GM12878 (cell line): Measurements from ENCODE around the gene ZNF576. TPM values are rescaled to one million over a fixed set of nuclear protein-coding genes. Genes with fewer than 3 reads are reported as not detected.

Source experiments
- ASH2L ChIP-seq: fragments of 300-600, 200-600 bp; sonication (generic); IDR thresholded peaks from 2 replicates; pipeline ENCODE4 v1.6.1; 2017; ENCODE audit warnings: low read depth, mild to moderate bottlenecking, borderline replicate concordance
- ATF3 ChIP-seq: IDR thresholded peaks from 2 replicates; pipeline ENCODE4 v1.6.1; 2011; ENCODE audit warnings: low read depth, mild to moderate bottlenecking, low read length, moderate library complexity, borderline replicate concordance; ENCODE audit errors: extremely low read depth
- BACH1 ChIP-seq: fragments of 450-650 bp; IDR thresholded peaks from 2 replicates; pipeline ENCODE4 v1.6.1; 2017; ENCODE audit warnings: mild to moderate bottlenecking, borderline replicate concordance
- CHD2 ChIP-seq: IDR thresholded peaks from 2 replicates; pipeline ENCODE4 v1.6.1; 2011; ENCODE audit warnings: low read depth, low read length, improper control_type of control experiment, borderline replicate concordance
- CHD4 ChIP-seq: fragments of 200-600 bp; sonication (generic); IDR thresholded peaks from 2 replicates; pipeline ENCODE4 v1.6.1; 2016; ENCODE audit warnings: mild to moderate bottlenecking
- E4F1 ChIP-seq: fragments of 450-650 bp; IDR thresholded peaks from 2 replicates; pipeline ENCODE4 v1.6.1; 2018; ENCODE audit warnings: borderline replicate concordance, mild to moderate bottlenecking; ENCODE audit not compliant: partially characterized antibody
- EGR1 ChIP-seq, 2 experiments: IDR thresholded peaks; 1 replicate in 1 of 2; 2 replicates in 1 of 2; pipeline ENCODE4 v1.6.1; 2011 to 2012; ENCODE audit warnings: low read depth in 2 of 2, low read length in 2 of 2, borderline replicate concordance in 1 of 2, mild to moderate bottlenecking in 1 of 2, moderate library complexity in 1 of 2
- IKZF1 ChIP-seq: fragments of 450-650 bp; conservative IDR thresholded peaks from 2 replicates; pipeline ENCODE4 v1.6.1; 2017; ENCODE audit warnings: antibody characterized with exemption, mild to moderate bottlenecking
- JUND ChIP-seq: IDR thresholded peaks from 2 replicates; pipeline ENCODE4 v1.6.1; 2012; ENCODE audit warnings: low read depth, mild to moderate bottlenecking, low read length, improper control_type of control experiment, moderate library complexity
- MEF2A ChIP-seq: IDR thresholded peaks from 2 replicates; pipeline ENCODE4 v1.6.1; 2011; ENCODE audit warnings: low read depth, mild to moderate bottlenecking, low read length, moderate library complexity; ENCODE audit not compliant: insufficient read depth
- MEF2B ChIP-seq: fragments of 450-650 bp; IDR thresholded peaks from 2 replicates; pipeline ENCODE4 v1.6.1; 2018; ENCODE audit warnings: mild to moderate bottlenecking, moderate library complexity; ENCODE audit not compliant: partially characterized antibody, poor library complexity, severe bottlenecking
- NBN ChIP-seq: fragments of 450-650 bp; IDR thresholded peaks from 2 replicates; pipeline ENCODE4 v1.6.1; 2016
- POU2F2 ChIP-seq: IDR thresholded peaks from 3 replicates; pipeline ENCODE4 v1.6.1; 2011; ENCODE audit warnings: low read depth, mild to moderate bottlenecking, low read length, borderline replicate concordance
- REST ChIP-seq: IDR thresholded peaks from 2 replicates; pipeline ENCODE4 v1.6.1; 2012; ENCODE audit warnings: mild to moderate bottlenecking, low read depth, low read length
- SREBF2 ChIP-seq: IDR thresholded peaks from 2 replicates; pipeline ENCODE4 v1.6.1; 2012; ENCODE audit warnings: mild to moderate bottlenecking, low read length
- TCF12 ChIP-seq: IDR thresholded peaks from 2 replicates; pipeline ENCODE4 v1.6.1; 2011; ENCODE audit warnings: low read depth, mild to moderate bottlenecking, low read length
- ZNF217 ChIP-seq: fragments of 450-650 bp; IDR thresholded peaks from 2 replicates; pipeline ENCODE4 v1.6.1; 2017; ENCODE audit warnings: antibody characterized with exemption, mild to moderate bottlenecking
- polyA plus RNA-seq, 11 experiments: library from polyadenylated mRNA; depleted of rRNA in 4 of 11; unstranded in 6 of 11; stranded (reverse) in 5 of 11; fragments of >200 nt; fragmentation: Nextera tagmentation in 4 of 11; fragmentation: Illumina TruSeq in 1 of 11; extraction: Ambion mirVana in 4 of 11; extraction: Trizol in 1 of 11; gene quantifications; 1 replicate in 1 of 11; 2 replicates in 10 of 11; pipeline versions ENCODE4 v1.2.1 to v1.2.3, GENCODE V29; 2011 to 2016; ENCODE audit warnings: inconsistent platforms in 2 of 11, missing spikeins in 2 of 11, low read depth in 1 of 11
- total RNA-seq, 4 experiments: library from RNA; depleted of rRNA in 3 of 4; stranded (reverse); fragments of >200 nt in 3 of 4; fragmentation: Illumina TruSeq in 1 of 4; extraction: Trizol in 1 of 4; gene quantifications; 2 replicates each; pipeline versions ENCODE4 v1.2.1 to v1.2.3, GENCODE V29; 2013 to 2021
- TF ChIP-seq, protein P1 (sequence below): fragments of 450-650 bp; formaldehyde crosslinking; IDR thresholded peaks from 2 replicates; pipeline ENCODE4 v1.4.0; 2022; ENCODE audit warnings: mild to moderate bottlenecking, moderate library complexity
- TF ChIP-seq, protein P2 (sequence below): IDR thresholded peaks from 2 replicates; pipeline ENCODE4 v1.6.1; 2012; ENCODE audit warnings: low read length, inconsistent platforms

ZNF576 gene
- total and polyA plus RNA-seq, 10 of the 15 experiments (the other 5 are each of a cell fraction or from before 2014, with no cell fraction given) = 7.4 to 29.8 (median 14.3) TPM

GRCh38 chr19:43562698-43563241 lies 33.6 kb upstream of the ZNF576 start (continued):
- TF ChIP-seq E4F1 (no peak), EGR1 (IDR thresholded peaks at IDR 0.05; ENCODE audit: borderline replicate concordance in 1 of 2, low read depth in 2 of 2, low read length in 2 of 2) (no peak), ZNF217 (peak; percentile 12; the same call in 1 of the 2 replicates), CHD4 (0 out of 2 replicates have a peak, but pooled peaks have one; percentile 73), BACH1 (0 out of 2 replicates have a peak, but pooled peaks have one; percentile 27), MEF2B (peak; percentile 83), NBN (0 out of 2 replicates have a peak, but pooled peaks have one; percentile 28), REST (no peak), TCF12 (0 out of 2 replicates have a peak, but pooled peaks have one; percentile 45), JUND (no peak), IKZF1 (peak; percentile 81), CHD2 (no peak), SREBF2 (no peak), MEF2A (0 out of 2 replicates have a peak, but pooled peaks have one; percentile 58), ATF3 (no peak), POU2F2 (no peak), ASH2L (0 out of 2 replicates have a peak, but pooled peaks have one; percentile 45)
- TF ChIP-seq, protein P1, sequence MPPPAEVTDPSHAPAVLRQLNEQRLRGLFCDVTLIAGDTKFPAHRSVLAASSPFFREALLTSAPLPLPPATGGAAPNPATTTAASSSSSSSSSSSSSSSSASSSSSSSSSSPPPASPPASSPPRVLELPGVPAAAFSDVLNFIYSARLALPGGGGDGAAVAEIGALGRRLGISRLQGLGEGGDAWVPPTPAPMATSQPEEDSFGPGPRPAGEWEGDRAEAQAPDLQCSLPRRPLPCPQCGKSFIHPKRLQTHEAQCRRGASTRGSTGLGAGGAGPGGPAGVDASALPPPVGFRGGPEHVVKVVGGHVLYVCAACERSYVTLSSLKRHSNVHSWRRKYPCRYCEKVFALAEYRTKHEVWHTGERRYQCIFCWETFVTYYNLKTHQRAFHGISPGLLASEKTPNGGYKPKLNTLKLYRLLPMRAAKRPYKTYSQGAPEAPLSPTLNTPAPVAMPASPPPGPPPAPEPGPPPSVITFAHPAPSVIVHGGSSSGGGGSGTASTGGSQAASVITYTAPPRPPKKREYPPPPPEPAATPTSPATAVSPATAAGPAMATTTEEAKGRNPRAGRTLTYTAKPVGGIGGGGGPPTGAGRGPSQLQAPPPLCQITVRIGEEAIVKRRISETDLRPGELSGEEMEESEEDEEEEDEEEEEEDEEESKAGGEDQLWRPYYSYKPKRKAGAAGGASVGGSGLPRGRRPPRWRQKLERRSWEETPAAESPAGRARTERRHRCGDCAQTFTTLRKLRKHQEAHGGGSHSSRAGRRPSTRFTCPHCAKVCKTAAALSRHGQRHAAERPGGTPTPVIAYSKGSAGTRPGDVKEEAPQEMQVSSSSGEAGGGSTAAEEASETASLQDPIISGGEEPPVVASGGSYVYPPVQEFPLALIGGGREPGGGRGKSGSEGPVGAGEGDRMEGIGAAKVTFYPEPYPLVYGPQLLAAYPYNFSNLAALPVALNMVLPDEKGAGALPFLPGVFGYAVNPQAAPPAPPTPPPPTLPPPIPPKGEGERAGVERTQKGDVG (CRISPR knock-in tag) = no peak
- TF ChIP-seq, protein P2, sequence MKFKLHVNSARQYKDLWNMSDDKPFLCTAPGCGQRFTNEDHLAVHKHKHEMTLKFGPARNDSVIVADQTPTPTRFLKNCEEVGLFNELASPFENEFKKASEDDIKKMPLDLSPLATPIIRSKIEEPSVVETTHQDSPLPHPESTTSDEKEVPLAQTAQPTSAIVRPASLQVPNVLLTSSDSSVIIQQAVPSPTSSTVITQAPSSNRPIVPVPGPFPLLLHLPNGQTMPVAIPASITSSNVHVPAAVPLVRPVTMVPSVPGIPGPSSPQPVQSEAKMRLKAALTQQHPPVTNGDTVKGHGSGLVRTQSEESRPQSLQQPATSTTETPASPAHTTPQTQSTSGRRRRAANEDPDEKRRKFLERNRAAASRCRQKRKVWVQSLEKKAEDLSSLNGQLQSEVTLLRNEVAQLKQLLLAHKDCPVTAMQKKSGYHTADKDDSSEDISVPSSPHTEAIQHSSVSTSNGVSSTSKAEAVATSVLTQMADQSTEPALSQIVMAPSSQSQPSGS = peak; percentile 32; the same call in 1 of the 2 replicates
